Neuronal stem cell (in vitro differentiated cells): ENCODE results near the gene PLA2G4E.

Source experiments
- DNase-seq: peaks from one replicate; pipeline ENCODE4 v3.0.0-alpha.2; 2013; ENCODE audit warnings: low spot score
- H2AFZ ChIP-seq: one replicate; pipeline ENCODE4 v1.6.1; 2013; ENCODE audit warnings: mild to moderate bottlenecking, low read length, inconsistent platforms
- H2AK5ac ChIP-seq: 2 replicates; pipeline ENCODE4 v1.6.1; 2013; ENCODE audit warnings: low read depth, mild to moderate bottlenecking, inconsistent platforms, low read length, moderate library complexity, mixed read lengths
- H2BK120ac ChIP-seq: 2 replicates; pipeline ENCODE4 v1.6.1; 2013; ENCODE audit warnings: low read depth, mild to moderate bottlenecking, inconsistent platforms, low read length, moderate library complexity, mixed read lengths
- H2BK12ac ChIP-seq: one replicate; pipeline ENCODE4 v1.6.1; 2013; ENCODE audit warnings: low read length, inconsistent platforms
- H2BK15ac ChIP-seq: 2 replicates; pipeline ENCODE4 v1.6.1; 2013; ENCODE audit warnings: mild to moderate bottlenecking, low read length, inconsistent platforms, mixed read lengths
- H2BK5ac ChIP-seq: one replicate; pipeline ENCODE4 v1.6.1; 2013; ENCODE audit warnings: inconsistent platforms, mild to moderate bottlenecking, low read length, moderate library complexity
- H3K14ac ChIP-seq: one replicate; pipeline ENCODE4 v1.6.1; 2013; ENCODE audit warnings: low read length, inconsistent platforms
- H3K18ac ChIP-seq: 2 replicates; pipeline ENCODE4 v1.6.1; 2013; ENCODE audit warnings: low read length, inconsistent platforms
- H3K23ac ChIP-seq: 2 replicates; pipeline ENCODE4 v1.6.1; 2013; ENCODE audit warnings: low read depth, mild to moderate bottlenecking, mixed read lengths, low read length, inconsistent platforms; ENCODE audit not compliant: poor library complexity
- H3K27ac ChIP-seq: replicated peaks from 3 replicates; pipeline ENCODE4 v1.5.1; 2013; ENCODE audit warnings: low read length, inconsistent platforms
- H3K27me3 ChIP-seq, 3 experiments: 2 replicates each; pipeline ENCODE4 v1.6.1; 2013; ENCODE audit warnings: low read length in 3 of 3, mild to moderate bottlenecking in 2 of 3, inconsistent platforms in 1 of 3, low read depth in 1 of 3, mixed read lengths in 1 of 3, moderate library complexity in 1 of 3; ENCODE audit not compliant: control insufficient read depth in 3 of 3, insufficient read depth in 3 of 3
- H3K36me3 ChIP-seq, 2 donors: replicated peaks in 1 of 2; 2 replicates each; pipeline ENCODE4 v1.6.1; 2013; ENCODE audit warnings: low read length in 2 of 2; ENCODE audit not compliant: control insufficient read depth in 2 of 2, insufficient read depth in 2 of 2
- H3K4ac ChIP-seq: 2 replicates; pipeline ENCODE4 v1.6.1; 2013; ENCODE audit warnings: inconsistent platforms, mild to moderate bottlenecking, low read length, moderate library complexity
- H3K4me1 ChIP-seq, 2 donors: 1 replicate in 1 of 2; 2 replicates in 1 of 2; pipeline ENCODE4 v1.6.1; 2013; ENCODE audit warnings: low read length in 2 of 2, low read depth in 1 of 2; ENCODE audit not compliant: control insufficient read depth in 2 of 2, insufficient read depth in 1 of 2
- H3K4me2 ChIP-seq: one replicate; pipeline ENCODE4 v1.6.1; 2013; ENCODE audit warnings: mild to moderate bottlenecking, low read length, inconsistent platforms; ENCODE audit not compliant: insufficient read depth, poor library complexity, severe bottlenecking
- H3K4me3 ChIP-seq, 2 donors: 2 replicates each; pipeline ENCODE4 v1.5.1; 2013; ENCODE audit warnings: low read length in 2 of 2, mild to moderate bottlenecking in 2 of 2, inconsistent platforms in 1 of 2, moderate library complexity in 1 of 2
- H3K79me1 ChIP-seq: one replicate; pipeline ENCODE4 v1.6.1; 2013; ENCODE audit warnings: low read depth, mild to moderate bottlenecking, inconsistent platforms, low read length, moderate library complexity
- H3K9ac ChIP-seq: one replicate; pipeline ENCODE4 v1.6.1; 2013; ENCODE audit warnings: mild to moderate bottlenecking, low read depth, low read length, inconsistent platforms; ENCODE audit not compliant: poor library complexity
- H3K9me3 ChIP-seq, 2 donors: replicated peaks in 1 of 2; 2 replicates each; pipeline versions ENCODE3 to v1.6.1; 2013; ENCODE audit warnings: low read length in 2 of 2, mild to moderate bottlenecking in 2 of 2, inconsistent platforms in 1 of 2, low read depth in 1 of 2, mixed read lengths in 1 of 2, moderate library complexity in 1 of 2; ENCODE audit not compliant: control insufficient read depth in 2 of 2, insufficient read depth in 1 of 2
- H4K8ac ChIP-seq: one replicate; pipeline ENCODE4 v1.6.1; 2013; ENCODE audit warnings: low read depth, mild to moderate bottlenecking, inconsistent platforms, low read length, moderate library complexity
- H4K91ac ChIP-seq: one replicate; pipeline ENCODE4 v1.6.1; 2013; ENCODE audit warnings: low read length, low read depth, mild to moderate bottlenecking, inconsistent platforms; ENCODE audit not compliant: poor library complexity
- WGBS, 2 donors: extraction: QIAGEN DNeasy Blood & Tissue Kit; methylation state at CpG; one replicate each; pipeline ENCODE4 v1.1.7; 2013; ENCODE audit warnings: missing lambda C conversion rate in 2 of 2, mixed read lengths in 1 of 2; ENCODE audit not compliant: insufficient read length in 2 of 2, insufficient replicate concordance in 1 of 2; ENCODE audit errors: extremely low coverage in 2 of 2; 5-methylcytosine and 5-hydroxymethylcytosine counted together

The PLA2G4E gene

DNA sequence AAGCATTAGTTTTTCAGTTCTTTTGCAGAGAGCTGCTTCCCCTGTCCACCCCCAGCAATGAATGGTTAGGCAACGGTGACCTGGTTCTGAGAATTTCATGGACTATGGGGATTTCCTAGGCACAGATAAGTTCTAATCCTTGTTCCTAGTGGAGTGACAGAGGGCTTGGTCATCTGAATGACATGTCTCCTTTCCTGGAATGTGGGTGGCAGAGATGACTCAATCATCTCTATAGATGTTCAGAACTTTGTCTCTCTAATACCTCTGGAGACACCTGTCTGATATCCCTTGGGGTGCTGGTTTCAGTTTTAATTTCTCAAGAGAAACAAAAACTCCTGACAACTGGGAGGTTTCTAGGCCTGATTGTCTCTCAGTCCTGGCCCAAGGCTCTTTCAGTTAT lies 10.4 kb downstream of the PLA2G4E start:
- H3K23ac ChIP-seq, result no peak overlapping the region
- H3K4ac ChIP-seq, result no peak overlapping the region
- H3K9ac ChIP-seq, result no peak overlapping the region
- H2AFZ ChIP-seq, result no peak overlapping the region
- H3K27ac ChIP-seq, result no peak overlapping the region
- no peaks in the 10 kb centered on the region for H3K36me3 ChIP-seq
- no peak overlapping the region for H3K4me3 ChIP-seq
- WGBS, 2 donors, result no CpG with 5 or more reads among the region's 1 CpG
- H3K79me1 ChIP-seq, result no peaks in the 10 kb centered on the region
- H3K4me1 ChIP-seq, result peaks cover 0 to 8% of the 10 kb centered on the region in 2 donors
- peaks cover 0 to 16% (median 0%) of the 10 kb centered on the region in 3 experiments for H3K27me3 ChIP-seq
- no peak overlapping the region for H2BK12ac ChIP-seq
- no peak overlapping the region for H2BK15ac ChIP-seq
- H4K8ac ChIP-seq, result no peak overlapping the region
- no peak overlapping the region for H3K14ac ChIP-seq
- no peak overlapping the region for H3K18ac ChIP-seq
- no peak for DNase-seq
- no peak overlapping the region for H2BK120ac ChIP-seq
- no peak overlapping the region for H4K91ac ChIP-seq
- H3K4me2 ChIP-seq, result no peak overlapping the region
- H2BK5ac ChIP-seq, result no peak overlapping the region
- no peaks in the 10 kb centered on the region for H3K9me3 ChIP-seq
- H2AK5ac ChIP-seq, result no peak overlapping the region

DNA sequence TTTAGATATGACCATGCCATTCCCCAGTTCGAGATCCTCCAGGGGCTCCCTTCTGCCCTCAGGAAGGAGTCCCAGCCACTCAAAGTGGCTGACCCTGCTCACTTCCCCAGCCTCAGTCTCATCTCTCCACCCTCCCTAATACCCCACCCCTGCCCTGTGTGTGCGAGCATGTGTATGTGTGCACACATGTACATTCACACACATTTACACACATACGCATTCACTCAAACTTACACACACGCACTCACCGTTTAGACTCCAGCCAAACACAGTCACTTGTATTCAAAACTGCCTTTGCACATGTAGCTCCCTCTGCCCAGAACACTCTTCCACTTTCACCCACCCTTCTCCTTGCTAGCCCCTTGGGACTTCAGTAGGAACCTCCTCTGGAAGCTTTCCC lies 11.4 kb downstream of the PLA2G4E start:
- Histone ChIP-seq H3K9ac (no peak overlapping the region), H3K14ac (no peak overlapping the region), H3K4me1 (peaks cover 0 to 8% of the 10 kb centered on the region in 2 donors), H3K4me2 (no peak overlapping the region), H3K18ac (no peak overlapping the region), H2BK15ac (no peak overlapping the region), H3K23ac (no peak overlapping the region), H3K27me3 (peaks cover 0 to 18% (median 0%) of the 10 kb centered on the region in 3 experiments), H3K4me3 (no peak overlapping the region), H2BK5ac (no peak overlapping the region), H2BK120ac (no peak overlapping the region), H2AFZ (no peak overlapping the region), H4K91ac (no peak overlapping the region), H4K8ac (no peak overlapping the region), H3K27ac (no peak overlapping the region), H3K36me3 (no peaks in the 10 kb centered on the region), H2AK5ac (no peak overlapping the region), H3K9me3 (no peaks in the 10 kb centered on the region), H3K4ac (no peak overlapping the region), H2BK12ac (no peak overlapping the region), H3K79me1 (peaks cover 1% of the 10 kb centered on the region)
- DNase-seq, result no peak
- no CpG with 5 or more reads among the region's 5 CpGs for WGBS, 2 donors

DNA sequence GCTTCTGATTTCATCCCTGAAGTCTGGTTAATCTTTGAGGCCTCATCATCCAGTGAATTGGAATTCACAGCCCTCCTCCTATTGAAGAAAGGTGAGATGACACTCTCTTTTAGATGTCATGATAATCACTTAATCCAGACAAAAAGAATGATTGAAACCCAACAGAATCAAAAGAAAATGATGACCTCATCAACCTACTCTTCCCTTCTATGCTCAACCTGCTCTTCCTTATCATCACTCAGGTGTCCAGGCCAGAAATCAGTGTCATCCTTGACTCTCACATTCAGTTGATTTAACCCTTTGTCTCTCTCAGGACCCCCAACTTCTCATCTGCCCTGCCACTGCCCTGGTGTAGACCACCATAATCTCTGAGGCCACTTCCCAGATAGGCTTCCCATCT lies 11.8 kb downstream of the PLA2G4E start:
- H3K4me2 ChIP-seq, result no peak overlapping the region
- H2BK12ac ChIP-seq, result no peak overlapping the region
- H3K23ac ChIP-seq, result no peak overlapping the region
- no peak overlapping the region for H4K8ac ChIP-seq
- no peak overlapping the region for H2BK15ac ChIP-seq
- H2BK120ac ChIP-seq, result no peak overlapping the region
- no peak overlapping the region for H3K9ac ChIP-seq
- no peak overlapping the region for H3K27ac ChIP-seq
- H2AK5ac ChIP-seq, result no peak overlapping the region
- no peak overlapping the region for H3K14ac ChIP-seq
- H3K79me1 ChIP-seq, result peaks cover 1% of the 10 kb centered on the region
- H3K4me1 ChIP-seq, result peaks cover 0 to 8% of the 10 kb centered on the region in 2 donors
- H3K18ac ChIP-seq, result no peak overlapping the region
- no peaks in the 10 kb centered on the region for H3K9me3 ChIP-seq
- peaks cover 0 to 16% (median 0%) of the 10 kb centered on the region in 3 experiments for H3K27me3 ChIP-seq
- no peak overlapping the region for H2BK5ac ChIP-seq
- no peak overlapping the region for H3K4me3 ChIP-seq
- no peaks in the 10 kb centered on the region for H3K36me3 ChIP-seq
- no peak overlapping the region for H4K91ac ChIP-seq
- H2AFZ ChIP-seq, result no peak overlapping the region
- DNase-seq, result no peak
- H3K4ac ChIP-seq, result no peak overlapping the region

DNA sequence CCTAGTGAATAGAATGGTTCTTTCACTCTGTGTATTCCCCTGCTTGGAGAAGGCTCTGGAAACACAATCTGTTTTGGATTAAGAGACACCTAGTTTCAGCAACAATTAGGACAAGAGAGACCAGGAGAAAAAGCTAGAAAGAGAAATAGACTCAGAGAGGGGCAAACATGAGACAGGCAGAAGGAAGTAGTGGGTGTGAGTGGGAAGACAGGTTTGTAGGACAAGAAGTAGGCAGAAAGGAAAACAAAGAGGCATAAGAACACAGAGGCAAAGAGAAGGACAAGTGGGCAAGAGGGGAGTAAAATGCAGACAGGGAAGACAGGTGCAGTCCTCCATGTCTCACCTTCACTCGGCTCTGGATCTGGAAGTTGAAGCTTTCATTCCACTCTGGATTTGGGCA lies 13.5 kb downstream of the PLA2G4E start:
- no CpG with 5 or more reads among the region's 1 CpG for WGBS, 2 donors
- no peak overlapping the region for H2BK12ac ChIP-seq
- no peaks in the 10 kb centered on the region for H3K36me3 ChIP-seq
- no peak overlapping the region for H3K4ac ChIP-seq
- no peak overlapping the region for H3K23ac ChIP-seq
- H2AK5ac ChIP-seq, result no peak overlapping the region
- no peak overlapping the region for H2AFZ ChIP-seq
- H3K18ac ChIP-seq, result no peak overlapping the region
- H2BK5ac ChIP-seq, result no peak overlapping the region
- H3K4me1 ChIP-seq, result peaks cover 0 to 6% of the 10 kb centered on the region in 2 donors
- no peak overlapping the region for H3K14ac ChIP-seq
- DNase-seq, result no peak
- H3K9ac ChIP-seq, result no peak overlapping the region
- H3K4me2 ChIP-seq, result no peak overlapping the region
- no peaks in the 10 kb centered on the region for H3K9me3 ChIP-seq
- H3K79me1 ChIP-seq, result peaks cover 1% of the 10 kb centered on the region
- no peak overlapping the region for H3K4me3 ChIP-seq
- H4K8ac ChIP-seq, result no peak overlapping the region
- H3K27ac ChIP-seq, result no peak overlapping the region
- no peak overlapping the region for H2BK120ac ChIP-seq
- H3K27me3 ChIP-seq, result peaks cover 0 to 23% (median 0%) of the 10 kb centered on the region in 3 experiments
- no peak overlapping the region for H4K91ac ChIP-seq
- H2BK15ac ChIP-seq, result no peak overlapping the region
